Erythroblast (primary cell): ENCODE results near the gene ASAP3.
"Not testable (repeated sequence)": the region's sequence is repeated elsewhere in the genome, so short reads cannot be mapped to it uniquely, and the experiment has no call there.

Experiments
- DNase-seq, 2 experiments: peaks; one replicate each; lab custom pipeline; 2025; lab: John Stamatoyannopoulos, UW
- GATA1 ChIP-seq: IDR thresholded peaks from 2 replicates; pipeline ENCODE4 v1.6.1; 2011; ENCODE audit warnings: low read depth, mild to moderate bottlenecking, control low read depth, low read length, moderate library complexity
- POLR2A ChIP-seq: IDR thresholded peaks from 2 replicates; pipeline ENCODE4 v1.6.1; 2011; ENCODE audit warnings: mild to moderate bottlenecking, low read length

The ASAP3 gene

DNA sequence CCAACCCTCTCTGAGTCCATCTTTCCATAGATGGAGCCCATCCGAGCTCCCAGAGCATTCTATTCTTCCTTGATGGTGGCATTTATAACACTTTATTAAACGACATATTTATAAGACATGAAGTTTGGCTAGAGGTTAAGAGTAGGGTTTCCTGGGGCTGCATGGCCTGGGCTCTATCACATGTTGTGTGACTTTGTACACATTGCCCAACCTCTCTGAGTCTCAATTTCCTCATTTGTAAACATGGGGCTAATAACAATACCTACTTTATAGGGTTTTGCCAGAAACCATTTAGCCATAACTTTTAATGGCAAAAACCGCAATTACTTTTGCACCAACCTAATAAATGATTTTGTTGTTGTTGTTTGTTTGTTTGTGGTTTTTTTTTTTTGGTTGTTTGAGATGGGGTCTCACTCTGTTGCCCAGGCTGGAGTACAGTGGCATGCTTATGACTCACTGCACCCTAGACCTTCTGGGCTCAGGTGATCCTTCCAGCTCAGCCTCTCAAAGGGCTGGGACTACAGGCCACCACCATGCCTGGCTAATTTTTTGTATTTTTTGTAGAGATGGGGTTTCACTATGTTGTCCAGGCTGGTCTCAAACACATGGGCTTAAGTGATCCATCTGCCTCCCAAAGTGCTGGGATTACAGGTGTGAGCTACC lies 13.9 kb upstream of the ASAP3 start:
- TF ChIP-seq POLR2A = no peak
- TF ChIP-seq GATA1 = no peak
- DNase-seq = no peak

GRCh38 chr1:23496490-23497181 lies 12.7 kb upstream of the ASAP3 start:
- TF ChIP-seq POLR2A = no peak
- no peak for TF ChIP-seq GATA1
- DNase-seq = no peak

GRCh38 chr1:23494836-23495235 lies 10.9 kb upstream of the ASAP3 start:
- DNase-seq = not testable (repeated sequence)

DNA sequence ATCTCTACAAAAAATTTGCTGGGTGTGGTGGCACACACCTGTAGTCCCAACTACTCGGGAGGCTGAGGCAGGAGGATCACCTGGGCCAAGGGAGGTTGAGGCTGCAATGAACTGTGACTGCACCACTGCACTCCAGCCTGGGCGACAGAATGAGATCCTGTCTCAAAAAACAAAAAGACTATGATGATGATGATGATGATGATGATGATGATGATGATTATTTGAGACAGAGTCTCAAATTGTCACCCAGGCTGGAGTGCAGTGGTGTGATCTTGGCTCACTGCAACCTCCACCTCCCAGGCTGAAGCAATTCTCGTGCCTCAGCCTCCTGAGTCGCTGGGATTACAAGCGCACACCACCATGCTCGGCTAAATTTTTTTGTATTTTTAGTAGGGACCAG lies 8.8 kb upstream of the ASAP3 start:
- DNase-seq = not testable (repeated sequence)

- TF ChIP-seq POLR2A = no peak
- no peak for TF ChIP-seq GATA1
- no peak for DNase-seq
Measured at GRCh38 chr1:23492132-23492720, 8.2 kb upstream of the ASAP3 start.

DNA sequence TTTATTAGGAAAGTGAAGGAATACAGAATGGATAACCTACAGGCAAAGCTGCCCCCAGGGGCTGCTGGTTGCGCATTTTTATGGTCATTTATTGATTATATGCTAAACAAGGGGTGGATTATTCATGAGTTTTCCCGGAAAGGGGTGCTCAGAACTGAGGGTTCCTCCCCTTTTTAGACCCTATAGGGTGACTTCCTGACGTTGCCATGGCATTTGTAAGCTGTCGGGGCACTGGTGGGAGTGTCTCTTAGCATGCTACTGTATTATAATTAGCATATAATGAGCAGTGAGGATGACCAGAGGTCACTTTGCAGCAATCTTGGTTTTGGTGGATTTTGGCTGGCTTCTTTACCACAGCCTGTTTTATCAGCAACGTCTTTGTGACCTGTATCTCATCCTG lies 5.9 kb upstream of the ASAP3 start:
- no peak for DNase-seq
- no peak for TF ChIP-seq GATA1
- no peak for TF ChIP-seq POLR2A

DNA sequence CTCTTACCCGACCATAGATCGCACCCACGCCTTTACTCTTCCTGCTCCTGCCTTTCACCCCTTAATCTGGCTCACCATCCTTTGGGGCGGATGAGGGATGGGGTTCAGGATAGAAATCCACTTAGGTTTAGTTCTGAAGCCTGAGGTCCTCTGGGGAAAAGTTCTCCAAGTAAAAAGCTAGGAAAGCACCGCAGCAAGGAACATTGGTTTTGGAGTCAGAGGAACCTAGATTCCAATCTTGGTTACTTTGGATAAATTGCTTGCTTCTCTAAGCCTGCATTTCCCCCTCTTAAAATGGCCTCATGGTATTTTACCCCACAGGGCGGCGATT lies 988 bp upstream of the ASAP3 start:
- DNase-seq = no peak
- no peak for TF ChIP-seq POLR2A
- TF ChIP-seq GATA1 = no peak

DNA sequence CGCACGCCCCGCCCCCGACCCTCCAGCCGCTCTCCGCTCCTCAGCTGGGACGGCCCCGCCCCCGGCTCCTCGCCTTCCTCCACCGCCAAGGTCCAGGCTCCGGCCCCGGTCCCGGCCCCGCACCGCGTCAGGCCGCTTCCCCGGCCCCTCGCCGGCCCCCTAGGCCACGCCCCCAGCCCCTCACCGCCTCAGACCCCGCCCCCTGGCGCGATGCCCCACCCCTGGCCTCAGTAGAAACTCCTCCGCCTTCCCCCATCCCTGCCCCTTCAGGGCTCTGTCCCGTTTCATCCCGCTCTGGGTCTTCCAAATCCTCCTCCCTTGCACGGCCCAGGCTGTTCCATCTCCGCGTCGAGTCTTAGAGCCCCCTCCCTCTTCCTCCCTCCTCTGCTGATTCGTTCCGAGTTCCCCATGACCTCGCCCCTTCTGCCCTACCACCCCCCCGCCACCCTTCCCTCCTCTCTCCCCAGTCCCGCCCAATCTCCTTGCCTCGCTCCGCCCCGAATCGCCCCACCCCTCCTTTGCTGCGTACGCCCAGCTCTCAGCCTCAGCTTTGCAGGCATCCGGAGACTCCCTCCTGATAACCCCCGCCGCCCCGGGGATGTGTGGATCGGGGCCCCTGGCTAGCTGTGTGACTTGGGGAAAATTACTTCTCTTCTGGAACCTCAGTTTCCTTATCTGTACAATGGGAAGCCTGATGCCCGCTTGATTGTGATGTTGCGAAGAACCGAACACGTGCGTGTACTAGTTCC lies 448 bp upstream of the ASAP3 start:
- peak; percentile 88 to 92 for DNase-seq
- TF ChIP-seq GATA1 = no peak
- no peak for TF ChIP-seq POLR2A

DNA sequence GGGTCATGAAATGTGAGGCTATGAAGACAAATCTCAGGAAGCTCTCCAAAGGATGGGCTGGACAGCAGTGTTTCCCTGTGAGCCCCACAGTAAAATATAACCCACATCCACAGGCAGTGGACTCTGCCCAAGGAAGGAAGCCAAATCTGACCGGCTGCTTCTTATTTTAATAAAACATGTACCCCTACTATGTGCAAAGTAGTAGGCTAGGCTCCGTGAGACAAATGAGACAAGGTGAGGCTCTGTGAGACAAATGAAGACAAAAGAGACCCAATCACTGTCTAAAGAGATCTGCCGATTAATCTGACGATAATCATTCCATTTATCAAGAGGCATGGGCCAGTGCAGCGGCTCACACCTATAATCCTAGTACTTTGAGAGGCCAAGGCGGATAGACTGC lies 2.1 kb downstream of the ASAP3 start:
- no peak for TF ChIP-seq POLR2A
- no peak for TF ChIP-seq GATA1
- no peak for DNase-seq

DNA sequence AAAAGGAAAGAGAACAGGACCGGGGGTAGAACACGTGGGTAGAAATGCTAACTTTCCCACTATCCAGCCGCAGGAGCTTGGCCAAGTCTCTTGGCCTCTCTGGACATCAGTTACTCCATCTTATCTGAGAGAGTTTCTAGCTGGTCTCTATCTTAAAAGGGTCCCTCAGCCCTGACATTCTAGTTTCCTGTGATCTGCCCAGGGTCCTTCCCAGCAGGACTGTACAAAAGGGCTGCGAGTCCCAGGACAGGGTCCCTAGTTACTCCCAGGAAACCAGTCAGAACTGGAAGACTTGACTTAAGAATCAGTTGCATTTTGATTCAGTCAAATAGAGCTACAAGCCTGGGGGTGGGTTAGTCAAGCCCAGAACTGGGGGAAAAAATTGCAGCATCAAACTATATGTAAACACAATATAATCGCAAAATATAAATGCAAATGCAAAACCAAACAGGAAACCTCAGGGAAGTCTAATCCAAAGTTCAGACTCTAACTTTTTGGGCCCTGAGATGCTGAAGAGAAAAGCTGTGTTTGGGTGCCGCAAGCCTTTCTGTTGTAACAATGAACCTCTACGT lies 2.9 kb downstream of the ASAP3 start:
- TF ChIP-seq GATA1 = no peak
- TF ChIP-seq POLR2A = no peak
- no peak for DNase-seq

- DNase-seq = no peak
- TF ChIP-seq POLR2A = no peak
Measured at GRCh38 chr1:23480187-23481025, 3.6 kb downstream of the ASAP3 start.

- TF ChIP-seq POLR2A = no peak
- no peak for DNase-seq
Measured at GRCh38 chr1:23479666-23479941, 4.4 kb downstream of the ASAP3 start.

DNA sequence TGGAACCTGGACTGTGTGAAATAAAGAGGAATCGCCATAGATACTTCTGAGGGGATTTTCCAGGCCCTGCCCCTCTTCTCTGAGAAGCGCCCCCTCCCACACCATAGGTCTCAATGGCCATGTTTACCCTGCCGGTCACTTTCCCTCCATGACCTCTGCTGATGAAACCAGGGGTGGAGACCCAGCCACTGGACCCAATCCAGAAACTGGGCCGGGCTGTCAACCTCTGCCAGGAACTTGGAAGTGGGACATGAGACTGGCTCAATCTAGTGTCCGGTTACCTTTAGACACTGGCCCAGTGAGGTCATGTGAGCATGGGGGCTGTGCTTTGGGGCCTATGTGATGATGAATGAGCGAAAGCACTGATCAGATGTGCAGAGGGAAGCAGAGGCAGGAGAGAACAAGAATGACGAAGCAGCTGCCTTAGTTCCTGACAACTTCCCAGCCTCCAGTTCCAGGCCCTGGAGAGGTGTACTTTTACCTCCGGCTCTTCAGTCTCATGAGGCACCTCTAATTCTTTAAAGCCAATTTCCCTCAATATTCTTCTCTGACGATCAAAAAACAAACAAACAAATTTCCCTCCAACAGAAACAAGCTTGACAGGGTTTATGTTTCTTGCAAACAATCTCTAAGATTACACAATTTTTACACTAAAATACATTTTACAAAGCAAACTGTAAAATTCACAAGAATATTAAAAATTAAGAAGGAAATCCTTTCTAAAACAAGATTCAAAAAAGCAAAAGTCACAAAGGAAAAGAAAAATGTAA lies 4.9 kb downstream of the ASAP3 start:
- TF ChIP-seq POLR2A (no peak), GATA1 (no peak)
- DNase-seq = no peak
